CD4-positive, alpha-beta T cell treated with Interferon gamma for 1 hour (primary cell): Measurements from ENCODE around the gene DMPK.
A peak's percentile ranks its signal among the peaks of the same experiment; 100 is the strongest.
"Not testable (repeated sequence)": the region's sequence is repeated elsewhere in the genome, so short reads cannot be mapped to it uniquely, and the experiment has no call there.

Experiments used
- DNase-seq: peaks from one replicate; pipeline ENCODE4 v3.0.0-alpha.2; 2020

DMPK gene

GRCh38 chr19:45814851-45815480 lies 32.7 kb upstream of the DMPK start, which contains the start of gene RSPH6A:
Gene RSPH6A (minus strand): TSS chr19:45815308. CDS start chr19:45815176, 132 bp downstream.
- DNase-seq: no peak

GRCh38 chr19:45814166-45814780 lies 32.0 kb upstream of the DMPK start:
- no peak for DNase-seq

- DNase-seq: no peak
Measured at GRCh38 chr19:45812297-45812696, 30.0 kb upstream of the DMPK start.

GRCh38 chr19:45809643-45810159 lies 27.4 kb upstream of the DMPK start:
- no peak for DNase-seq

- DNase-seq: no peak
Measured at GRCh38 chr19:45805719-45806118, 23.4 kb upstream of the DMPK start.

- no peak for DNase-seq
Measured at GRCh38 chr19:45804959-45805230, 22.6 kb upstream of the DMPK start.

GRCh38 chr19:45804140-45804958 lies 22.1 kb upstream of the DMPK start:
- DNase-seq: no peak

GRCh38 chr19:45801603-45802175 lies 19.4 kb upstream of the DMPK start:
- no peak for DNase-seq

- DNase-seq: no peak
Measured at GRCh38 chr19:45800070-45800553, 17.8 kb upstream of the DMPK start.

GRCh38 chr19:45799541-45799940 lies 17.3 kb upstream of the DMPK start:
- DNase-seq: not testable (repeated sequence)

- DNase-seq: peak; percentile 58
Measured at GRCh38 chr19:45798995-45799517, 16.8 kb upstream of the DMPK start.

GRCh38 chr19:45794627-45795026 lies 12.3 kb upstream of the DMPK start:
- DNase-seq: no peak

- DNase-seq: no peak
Measured at GRCh38 chr19:45793876-45794275, 11.6 kb upstream of the DMPK start.

GRCh38 chr19:45793178-45793564 lies 10.9 kb upstream of the DMPK start:
- no peak for DNase-seq

- DNase-seq: peak; percentile 99
Measured at GRCh38 chr19:45792470-45793177, 10.3 kb upstream of the DMPK start, which contains the start of gene DMWD. Gene DMWD (minus strand): TSS chr19:45792845. CDS start chr19:45792756, 89 bp downstream.

- DNase-seq: no peak
Measured at GRCh38 chr19:45791744-45792469, 9.6 kb upstream of the DMPK start.

- DNase-seq: peak; percentile 58
Measured at GRCh38 chr19:45790942-45791341, 8.7 kb upstream of the DMPK start.

GRCh38 chr19:45789035-45789786 lies 6.9 kb upstream of the DMPK start:
- DNase-seq: no peak

- no peak for DNase-seq
Measured at GRCh38 chr19:45786533-45786894, 4.2 kb upstream of the DMPK start.

GRCh38 chr19:45785781-45786532 lies 3.7 kb upstream of the DMPK start:
- no peak for DNase-seq
